GM15510 (cell line): ENCODE data around the gene GULP1.

Experiments
- POLR2A ChIP-seq: IDR thresholded peaks from 3 replicates; pipeline ENCODE4 v1.6.1; 2011; ENCODE audit warnings: borderline replicate concordance; ENCODE audit not compliant: insufficient read length; ENCODE audit errors: extremely low read depth

GULP1 gene

DNA sequence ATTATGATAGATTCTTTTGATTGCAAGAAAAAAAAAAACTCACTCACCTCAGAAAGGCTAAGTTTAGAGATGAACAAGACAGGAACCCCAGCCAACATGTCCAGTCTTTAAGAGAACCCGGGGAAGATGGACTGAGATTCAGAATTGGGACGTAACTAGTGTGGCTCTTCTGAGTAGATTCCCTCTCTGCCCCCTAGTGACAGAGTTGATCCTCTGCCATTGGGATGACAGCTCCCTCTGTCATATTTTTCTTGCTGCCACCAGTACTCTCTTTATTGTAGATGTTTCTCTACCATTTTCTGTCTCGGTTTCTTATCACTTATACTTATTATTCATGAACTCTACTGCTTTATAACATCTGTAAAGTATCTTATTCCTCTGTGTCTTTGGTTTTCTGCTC, 77.7 kb downstream of the GULP1 start:
- no peak for TF ChIP-seq POLR2A

DNA sequence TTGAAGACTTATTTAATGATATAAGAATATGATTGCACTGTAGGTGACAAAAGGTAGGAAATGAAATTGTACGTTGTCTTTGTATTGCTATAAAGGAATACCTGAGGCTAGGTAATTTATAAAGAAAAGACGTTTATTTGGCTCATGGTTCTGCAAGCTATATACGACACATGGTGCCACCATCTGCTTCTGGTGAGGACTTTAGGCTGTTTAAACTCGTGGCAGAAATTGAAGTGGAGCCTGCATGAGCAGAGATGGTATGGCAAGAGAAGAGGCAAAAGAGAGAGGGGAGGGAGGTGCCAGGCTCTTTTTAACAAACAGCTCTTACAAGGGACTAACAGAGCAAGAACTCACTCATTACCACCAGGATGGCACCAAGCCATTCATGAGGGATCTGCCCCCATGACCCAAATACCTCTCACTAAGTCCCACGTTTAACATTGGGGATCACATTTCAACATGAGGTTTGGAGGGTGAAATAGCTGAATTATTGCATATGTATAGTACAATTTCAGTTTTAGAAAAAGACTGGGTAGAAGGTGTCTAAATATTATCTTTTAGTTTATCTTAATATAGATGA, 86.8 kb downstream of the GULP1 start:
- no peak for TF ChIP-seq POLR2A

DNA sequence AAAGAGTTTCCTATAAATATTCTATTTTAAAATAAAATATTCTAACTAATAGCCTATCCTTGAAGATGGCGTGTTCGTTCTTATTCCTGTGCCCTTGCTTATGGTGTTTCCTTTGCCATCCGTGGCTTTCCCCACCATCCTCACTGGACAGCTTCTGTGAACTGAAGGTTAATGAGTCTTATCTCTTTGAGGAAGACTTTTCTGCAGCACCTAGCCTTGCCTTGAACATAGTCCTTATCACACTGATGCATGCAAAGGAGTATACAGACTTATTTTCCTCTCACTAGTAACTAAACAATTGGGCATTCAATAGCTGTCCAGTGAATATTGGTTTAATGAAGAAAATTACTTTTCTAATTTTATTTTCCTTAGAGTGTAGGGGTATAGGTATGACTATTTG, 88.1 kb downstream of the GULP1 start:
- no peak for TF ChIP-seq POLR2A

DNA sequence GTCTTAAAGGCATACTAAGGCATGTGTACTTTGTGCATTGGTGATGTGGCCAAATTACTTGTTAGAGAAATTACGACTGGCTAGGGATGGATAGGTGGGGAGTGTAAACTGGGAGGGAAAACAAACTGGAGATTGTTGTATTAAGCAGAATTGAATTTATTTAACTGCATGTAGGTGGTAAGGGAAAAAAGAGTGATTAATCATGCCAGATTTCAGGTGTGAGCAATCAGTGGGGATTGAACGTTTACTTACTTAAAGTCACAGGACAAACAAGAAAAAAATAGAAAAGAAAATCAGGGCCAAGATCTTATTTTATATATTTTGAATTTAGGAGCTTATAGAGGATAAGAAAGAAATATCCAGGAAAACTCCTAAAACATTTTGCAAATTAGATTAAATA, 88.6 kb downstream of the GULP1 start:
- no peak for TF ChIP-seq POLR2A

- no peak for TF ChIP-seq POLR2A
These were observed 89.9 kb downstream of the GULP1 start for GRCh38 chr2:188381614-188382013.

DNA sequence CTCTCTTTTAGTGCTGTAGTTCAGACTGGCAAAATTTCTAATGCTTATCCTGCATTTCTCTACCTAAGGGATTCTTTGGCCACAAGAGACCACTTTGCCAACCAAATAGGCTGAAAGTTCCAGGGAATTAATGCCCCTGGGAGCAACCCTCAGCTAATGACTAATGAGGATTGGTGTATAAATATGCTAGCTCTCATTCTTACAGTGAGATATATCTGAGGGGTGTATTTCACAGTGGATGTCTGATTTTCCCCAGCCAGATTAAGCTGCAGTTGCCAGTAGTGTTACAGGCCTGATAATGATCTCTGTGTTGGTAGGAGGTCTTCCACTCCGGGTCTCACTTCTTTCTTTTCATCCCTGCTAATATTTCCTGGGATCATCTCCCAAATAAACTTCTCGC, 90.4 kb downstream of the GULP1 start:
- no peak for TF ChIP-seq POLR2A

GRCh38 chr2:188383158-188383557, 91.5 kb downstream of the GULP1 start:
- TF ChIP-seq POLR2A = no peak

GRCh38 chr2:188385857-188386256, 94.2 kb downstream of the GULP1 start:
- TF ChIP-seq POLR2A = no peak

- TF ChIP-seq POLR2A = no peak
These were observed 97.2 kb downstream of the GULP1 start for GRCh38 chr2:188388831-188389230.

- TF ChIP-seq POLR2A = no peak
These were observed 99.7 kb downstream of the GULP1 start for GRCh38 chr2:188391354-188391753.

DNA sequence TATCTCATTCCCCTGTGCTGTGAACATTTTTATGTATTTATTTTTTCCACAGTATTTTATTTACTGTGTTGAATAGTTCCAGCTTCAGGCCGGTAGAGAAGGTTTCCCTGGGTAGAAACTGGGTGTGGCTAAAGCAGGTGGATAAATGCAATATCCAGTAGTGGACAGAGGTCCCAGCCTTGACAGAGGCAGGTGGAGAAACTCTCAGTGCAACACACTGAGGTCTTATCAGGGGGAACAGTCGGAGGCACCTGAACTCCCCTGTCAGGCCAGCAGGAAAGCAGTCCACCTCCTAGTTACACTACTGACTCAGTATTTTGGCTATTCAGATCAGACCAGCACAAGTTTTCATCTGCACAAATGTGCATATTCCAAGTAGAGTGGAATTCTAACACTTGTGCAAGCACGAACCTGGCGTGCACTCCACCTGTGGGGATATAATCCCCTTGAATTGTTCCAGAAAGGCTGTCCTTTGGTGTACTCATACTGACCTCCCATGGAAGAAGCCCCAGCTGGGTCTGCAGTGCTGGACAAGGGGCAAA, 103.3 kb downstream of the GULP1 start:
- no peak for TF ChIP-seq POLR2A

GRCh38 chr2:188395903-188396689, 104.4 kb downstream of the GULP1 start:
- TF ChIP-seq POLR2A = no peak

DNA sequence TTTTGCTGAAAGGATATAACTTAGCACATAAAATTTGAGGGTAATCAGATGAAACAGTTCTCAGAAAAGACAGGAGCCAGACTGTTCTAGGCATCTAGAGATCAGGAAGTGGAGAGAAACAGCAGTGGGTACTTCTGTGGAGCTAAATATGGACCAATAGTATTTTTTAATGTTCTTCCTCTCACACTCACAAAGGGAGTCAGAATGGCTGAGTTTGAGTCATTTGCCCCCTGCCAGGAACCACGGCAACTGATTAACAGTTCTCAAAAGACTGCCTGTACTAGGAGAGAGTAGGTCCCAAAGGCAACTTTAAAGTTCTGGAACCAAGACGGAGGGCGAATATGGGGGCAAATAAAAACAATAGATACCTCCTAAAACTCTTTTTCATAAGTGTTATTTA, 107.5 kb downstream of the GULP1 start:
- TF ChIP-seq POLR2A = no peak

GRCh38 chr2:188403676-188404075, 112.0 kb downstream of the GULP1 start:
- TF ChIP-seq POLR2A = no peak

DNA sequence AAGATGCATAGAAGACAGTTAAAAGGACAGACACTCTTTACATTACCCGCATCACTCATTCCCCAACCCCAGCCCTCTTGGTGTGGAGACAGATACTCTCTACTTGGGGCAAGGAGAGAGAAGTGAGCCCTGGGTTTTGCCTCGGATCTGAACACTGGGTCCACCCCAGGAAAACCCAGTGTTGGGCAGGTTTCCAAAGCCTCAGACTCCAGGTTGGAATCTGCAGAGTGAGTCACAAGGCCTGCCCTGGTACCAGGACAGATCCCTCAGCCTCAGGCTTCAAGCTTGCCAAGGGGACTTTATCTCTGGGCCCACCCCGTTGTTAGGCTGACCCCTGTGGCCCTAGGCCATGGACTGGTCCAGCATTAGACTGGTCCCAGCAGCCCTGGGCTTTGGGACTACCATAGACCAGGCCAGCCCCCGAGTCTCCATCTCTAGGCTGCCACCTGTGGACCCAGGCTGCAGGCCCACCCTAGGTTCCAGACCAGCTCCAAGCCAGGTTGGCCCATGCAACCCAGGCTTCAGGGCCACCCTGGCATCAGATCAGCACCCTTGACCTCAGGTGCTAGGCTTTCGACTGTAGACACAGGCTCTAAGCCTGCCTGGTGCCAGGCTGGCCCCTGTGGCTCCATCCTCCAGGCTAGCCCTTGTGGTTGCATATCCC, 112.8 kb downstream of the GULP1 start:
- TF ChIP-seq POLR2A = no peak
